IMR-90 (cell line): ENCODE results near the gene IRF2. TPM values are rescaled to one million over a fixed set of nuclear protein-coding genes. Genes with fewer than 3 reads are reported as not detected.

Experiments
- ATAC-seq: fragments of 200-7000 bp; cut with Tn5 transposase; 2 replicates; pipeline ENCODE4 v1.9.1; 2020; ENCODE audit warnings: low read depth, mild to moderate bottlenecking, moderate library complexity
- BruUV-seq: library from RNA; stranded (reverse); fragments of 400-500 nt; replicated peaks from 2 replicates; lab custom pipeline; 2021; lab: Mats Ljungman, UMichigan
- CTCF ChIA-PET: fragments of 300-600 bp; formaldehyde crosslinking; extraction: SDS; loops from one replicate; lab custom pipeline; 2021; ENCODE audit warnings: antibody characterized with exemption; lab: Yijun Ruan, JAX
- POLR2A ChIA-PET: fragments of 300-600 bp; sonication (Branson Sonifier 250); formaldehyde crosslinking; loops from one replicate; lab custom pipeline; 2022; ENCODE audit warnings: antibody characterized with exemption; ENCODE audit not compliant: unreplicated experiment; lab: Charles Lee
- DNase-seq: peaks from one replicate; pipeline ENCODE4 v3.0.0; 2013
- H2AFZ ChIP-seq: replicated peaks from 2 replicates; pipeline ENCODE3; 2013; ENCODE audit warnings: low read length, mild to moderate bottlenecking; ENCODE audit not compliant: poor library complexity
- H2AK5ac ChIP-seq: 2 replicates; pipeline ENCODE4 v1.6.1; 2013; ENCODE audit warnings: low read depth, low read length, inconsistent platforms
- H2AK9ac ChIP-seq: replicated peaks from 2 replicates; pipeline ENCODE3; 2013; ENCODE audit warnings: mild to moderate bottlenecking, low read depth, low read length, moderate library complexity; ENCODE audit not compliant: poor library complexity
- H2BK120ac ChIP-seq: 2 replicates; pipeline ENCODE4 v1.6.1; 2013; ENCODE audit warnings: low read depth, low read length, inconsistent platforms
- H2BK15ac ChIP-seq: 3 replicates; pipeline ENCODE4 v1.6.1; 2013; ENCODE audit warnings: low read depth, low read length, inconsistent platforms
- H2BK20ac ChIP-seq: 2 replicates; pipeline ENCODE4 v1.6.1; 2013; ENCODE audit warnings: low read depth, mild to moderate bottlenecking, inconsistent platforms, low read length, moderate library complexity
- H2BK5ac ChIP-seq: 2 replicates; pipeline ENCODE4 v1.6.1; 2013; ENCODE audit warnings: mild to moderate bottlenecking, low read depth, low read length, inconsistent platforms; ENCODE audit not compliant: poor library complexity, severe bottlenecking
- H3K14ac ChIP-seq: replicated peaks from 2 replicates; pipeline ENCODE4 v1.6.1; 2013; ENCODE audit warnings: low read depth, low read length, inconsistent platforms
- H3K18ac ChIP-seq: 2 replicates; pipeline ENCODE4 v1.6.1; 2013; ENCODE audit warnings: low read depth, low read length, control low read depth
- H3K23ac ChIP-seq: 2 replicates; pipeline ENCODE4 v1.6.1; 2013; ENCODE audit warnings: low read depth, low read length, inconsistent platforms
- H3K27ac ChIP-seq: 2 replicates; pipeline ENCODE4 v1.5.1; 2013; ENCODE audit warnings: mild to moderate bottlenecking, control low read depth, low read length; ENCODE audit not compliant: insufficient read depth
- H3K27me3 ChIP-seq: 2 replicates; pipeline ENCODE4 v1.6.1; 2013; ENCODE audit warnings: low read length; ENCODE audit not compliant: control insufficient read depth, insufficient read depth
- H3K36me3 ChIP-seq: 2 replicates; pipeline ENCODE4 v1.6.1; 2013; ENCODE audit warnings: low read length, mixed read lengths; ENCODE audit not compliant: control insufficient read depth, insufficient read depth
- H3K4ac ChIP-seq: 2 replicates; pipeline ENCODE4 v1.6.1; 2013; ENCODE audit warnings: low read depth, low read length, inconsistent platforms
- H3K4me1 ChIP-seq: 2 replicates; pipeline ENCODE4 v1.6.1; 2013; ENCODE audit warnings: low read length, mixed read lengths; ENCODE audit not compliant: control insufficient read depth, insufficient read depth
- H3K4me2 ChIP-seq: 2 replicates; pipeline ENCODE4 v1.6.1; 2013; ENCODE audit warnings: low read depth, mild to moderate bottlenecking, control low read depth, low read length, moderate library complexity
- H3K4me3 ChIP-seq: 2 replicates; pipeline ENCODE4 v1.5.1; 2013; ENCODE audit warnings: low read depth, mild to moderate bottlenecking, control low read depth, low read length, moderate library complexity; ENCODE audit not compliant: insufficient read depth
- H3K56ac ChIP-seq: 2 replicates; pipeline ENCODE4 v1.6.1; 2013; ENCODE audit warnings: low read length, inconsistent platforms; ENCODE audit not compliant: insufficient read depth; ENCODE audit errors: extremely low read depth
- H3K79me1 ChIP-seq, 2 experiments: 2 replicates each; pipeline ENCODE4 v1.6.1; 2013; ENCODE audit warnings: low read length in 2 of 2, inconsistent platforms in 1 of 2, low read depth in 1 of 2
- H3K9ac ChIP-seq: 2 replicates; pipeline ENCODE4 v1.6.1; 2013; ENCODE audit warnings: low read depth, low read length, control low read depth
- H3K9me1 ChIP-seq: 2 replicates; pipeline ENCODE4 v1.6.1; 2013; ENCODE audit warnings: low read length, inconsistent platforms; ENCODE audit not compliant: insufficient read depth
- H3K9me3 ChIP-seq: 2 replicates; pipeline ENCODE4 v1.6.1; 2013; ENCODE audit warnings: low read length; ENCODE audit not compliant: control insufficient read depth, insufficient read depth
- H4K20me1 ChIP-seq: 2 replicates; pipeline ENCODE4 v1.6.1; 2013; ENCODE audit warnings: low read length, inconsistent platforms; ENCODE audit not compliant: insufficient read depth
- H4K5ac ChIP-seq: 2 replicates; pipeline ENCODE4 v1.6.1; 2013; ENCODE audit warnings: mild to moderate bottlenecking, low read depth, low read length, control low read depth
- H4K8ac ChIP-seq, 2 experiments: 2 replicates each; pipeline ENCODE4 v1.6.1; 2013; ENCODE audit warnings: low read depth in 2 of 2, low read length in 2 of 2, control low read depth in 1 of 2, inconsistent platforms in 1 of 2
- H4K91ac ChIP-seq: 2 replicates; pipeline ENCODE4 v1.6.1; 2013; ENCODE audit warnings: low read depth, low read length, inconsistent platforms; ENCODE audit not compliant: insufficient read depth
- BHLHE40 ChIP-seq: fragments of 150-350 bp; IDR thresholded peaks from 2 replicates; pipeline ENCODE4 v1.6.1; 2016; ENCODE audit warnings: mild to moderate bottlenecking, low read depth, low read length
- CHD1 ChIP-seq: IDR thresholded peaks from 2 replicates; pipeline ENCODE4 v1.6.1; 2012; ENCODE audit warnings: low read depth, low read length, improper control_type of control experiment
- FOS ChIP-seq: fragments of 150-350 bp; IDR thresholded peaks from 2 replicates; pipeline ENCODE4 v1.6.1; 2016; ENCODE audit warnings: low read depth, low read length
- NFE2L2 ChIP-seq: fragments of 150-350 bp; IDR thresholded peaks from 2 replicates; pipeline ENCODE4 v1.6.1; 2016; ENCODE audit warnings: low read depth, mild to moderate bottlenecking, low read length
- POLR2A ChIP-seq: IDR thresholded peaks from 2 replicates; pipeline ENCODE4 v1.6.1; 2012; ENCODE audit warnings: mild to moderate bottlenecking, low read depth, low read length
- WGBS, 2 experiments: methylation state at CpG; one replicate each; pipeline versions ENCODE4 v1.1.5 to v1.1.7; 2013; ENCODE audit warnings: missing lambda C conversion rate in 2 of 2; ENCODE audit not compliant: insufficient read length in 1 of 2; ENCODE audit errors: extremely low coverage in 2 of 2; 5-methylcytosine and 5-hydroxymethylcytosine counted together
- dilution Hi-C: fragments of 300-500 bp; cut with HindIII; formaldehyde crosslinking; loops from one replicate; pipeline ENCODE4 v1.14.3; 2018; ENCODE audit warnings: low sequenced_read_pairs; ENCODE audit not compliant: unreplicated experiment
- in situ Hi-C: fragments of 300-500 bp; cut with MboI; formaldehyde crosslinking; loops from 3 replicates; pipeline ENCODE4 v1.14.3; 2019; ENCODE audit warnings: low sequenced_read_pairs, inconsistent platforms, mixed read lengths
- intact Hi-C: fragments of 100-400 bp; cut with micrococcal nuclease; formaldehyde crosslinking; loops from 2 replicates; pipeline ENCODE4 v1.10.0; 2022
- polyA plus RNA-seq, 3 experiments: library from polyadenylated mRNA; depleted of rRNA; stranded (reverse); fragments of >200 nt; gene quantifications; 2 replicates each; pipeline ENCODE4 v1.2.3, GENCODE V29; 2012; ENCODE audit warnings: low replicate concordance in 1 of 3
- total RNA-seq: library from RNA; depleted of rRNA; stranded (reverse); fragments of >200 nt; gene quantifications from 2 replicates; pipeline ENCODE4 v1.2.3, GENCODE V29; 2012

The IRF2 gene
- total and polyA plus RNA-seq, 2 of the 4 experiments (the other 2 are of a cell fraction) = 16.5 to 21.9 TPM

DNA sequence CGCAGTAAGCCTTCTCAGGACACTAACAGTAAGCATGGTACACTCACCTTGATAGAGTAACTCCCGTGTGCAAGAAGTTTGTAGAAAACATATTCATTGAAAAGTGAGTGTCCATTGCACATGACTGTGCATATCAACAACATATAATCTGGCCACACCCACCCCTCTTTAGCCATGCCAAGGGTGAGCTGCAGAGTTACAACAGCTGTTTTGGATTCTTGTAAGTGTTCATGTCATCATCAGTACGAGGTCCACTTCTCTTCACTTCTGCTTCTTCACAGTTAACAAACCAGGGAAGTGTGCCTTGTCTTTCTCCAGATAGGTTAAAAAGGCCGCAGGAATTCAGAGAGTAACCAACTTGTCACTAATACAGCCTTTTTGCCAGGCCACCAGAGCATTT is 116.6 kb downstream of the IRF2 start:
- no peak for ATAC-seq
- Histone ChIP-seq H4K20me1 (no peaks in the 10 kb centered on the region), H2BK5ac (no peak overlapping the region), H3K36me3 (no peaks in the 10 kb centered on the region), H3K27ac (no peak overlapping the region), H3K4ac (no peak overlapping the region), H4K8ac (no peak overlapping the region), H3K14ac (no peak overlapping the region), H4K91ac (no peak overlapping the region), H3K79me1 (no peaks in the 10 kb centered on the region), H3K4me2 (no peak overlapping the region), H3K9me1 (peaks cover 9% of the 10 kb centered on the region; the same call in 1 of the 2 replicates), H3K23ac (no peak overlapping the region), H3K27me3 (no peaks in the 10 kb centered on the region), H3K56ac (no peak overlapping the region), H2BK20ac (no peak overlapping the region), H2AK9ac (no peak overlapping the region), H3K18ac (no peak overlapping the region), H3K4me1 (peaks cover 9% of the 10 kb centered on the region), H2BK120ac (no peak overlapping the region), H3K9me3 (peaks cover 6% of the 10 kb centered on the region), H3K9ac (no peak overlapping the region), H3K4me3 (no peak overlapping the region), H2BK15ac (no peak overlapping the region), H2AFZ (no peak overlapping the region), H4K5ac (no peak overlapping the region), H2AK5ac (no peak overlapping the region)
- POLR2A ChIA-PET = no interaction called here
- in situ Hi-C loops (no loop called here), intact Hi-C loops (loop anchor here (2.0 kb wide), 1 partner anchor 19 kb away; no protein-coding TSS in a partner anchor), dilution Hi-C loops (no loop called here)
- CTCF ChIA-PET = interaction anchor here (0.5 kb wide), 1 partner anchor 1213 kb away, joined by 3 read pairs; no protein-coding TSS in a partner anchor
- no CpG with 5 or more reads among the region's 4 CpGs for WGBS, 2 experiments
- no peak for TF ChIP-seq POLR2A
- no peak for TF ChIP-seq NFE2L2
- TF ChIP-seq CHD1 = no peak
- TF ChIP-seq BHLHE40 = no peak
- TF ChIP-seq FOS = no peak
- DNase-seq = no peak
- no TSS peak for BruUV-seq
